Measurements from ENCODE around the gene EPHA4. TPM values are rescaled to one million over a fixed set of nuclear protein-coding genes. Genes with fewer than 3 reads are reported as not detected.

The EPHA4 gene
- total RNA-seq, 4 donors from 2014 or later: 38.9 to 98.9 (median 68.0) TPM

DNA sequence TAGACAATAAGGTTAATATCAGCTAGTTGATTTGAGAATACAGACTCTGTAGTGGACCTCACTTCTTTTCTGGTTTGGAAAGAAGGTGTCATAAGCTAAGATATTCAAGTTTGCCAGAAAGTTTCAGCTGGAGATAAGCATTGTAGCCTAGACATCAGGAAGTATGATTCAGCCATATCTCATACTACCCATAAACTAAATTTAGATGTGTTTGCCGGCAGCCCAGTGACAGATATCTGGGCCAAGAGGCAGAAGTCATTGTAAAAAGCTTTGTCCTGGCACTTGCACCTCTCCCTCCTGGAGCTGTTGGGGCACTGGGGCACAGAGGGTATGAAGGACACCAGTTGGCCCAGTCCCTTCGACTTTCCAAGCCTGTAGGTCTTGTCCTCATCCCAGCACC lies 128.0 kb downstream of the EPHA4 start:
- peak overlapping the region in 2 of 3 donors; percentile 12 to 16 for H3K27ac ChIP-seq
- intact Hi-C loops (cut with DNase I): no loop called here
- 24 to 67% methylated on average over 2 of the region's 2 CpGs for WGBS, 2 donors

DNA sequence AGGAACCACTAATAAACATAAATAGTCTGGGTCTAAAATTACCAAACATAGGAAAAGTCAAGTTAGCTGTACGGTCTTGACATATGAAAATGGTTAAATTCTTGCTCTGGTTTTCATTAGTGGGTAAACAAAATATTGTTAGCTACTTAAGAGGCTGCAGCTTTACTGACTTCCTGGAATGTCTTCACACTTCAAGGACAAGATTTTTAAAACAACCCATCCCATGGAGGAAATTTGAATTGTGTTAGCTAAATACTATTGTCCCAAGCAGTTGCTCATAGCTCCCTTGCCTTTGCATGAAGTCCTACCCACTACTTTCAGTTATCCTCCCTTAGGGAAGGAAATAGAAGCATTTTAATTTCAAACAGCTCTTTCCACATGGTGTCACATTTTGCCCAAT lies 128.5 kb downstream of the EPHA4 start:
- WGBS, 2 donors: 70 to 71% methylated on average over 1 of the region's 1 CpG
- H3K4me3 ChIP-seq (replicated peaks in 1 of 3): no peak overlapping the region
- H3K9me3 ChIP-seq: no peaks in the 10 kb centered on the region
- intact Hi-C loops (cut with DNase I): no loop called here
- no peak for DNase-seq
- peaks cover 7 to 24% of the 10 kb centered on the region in 2 donors for H3K4me1 ChIP-seq
- TF ChIP-seq, protein P1, sequence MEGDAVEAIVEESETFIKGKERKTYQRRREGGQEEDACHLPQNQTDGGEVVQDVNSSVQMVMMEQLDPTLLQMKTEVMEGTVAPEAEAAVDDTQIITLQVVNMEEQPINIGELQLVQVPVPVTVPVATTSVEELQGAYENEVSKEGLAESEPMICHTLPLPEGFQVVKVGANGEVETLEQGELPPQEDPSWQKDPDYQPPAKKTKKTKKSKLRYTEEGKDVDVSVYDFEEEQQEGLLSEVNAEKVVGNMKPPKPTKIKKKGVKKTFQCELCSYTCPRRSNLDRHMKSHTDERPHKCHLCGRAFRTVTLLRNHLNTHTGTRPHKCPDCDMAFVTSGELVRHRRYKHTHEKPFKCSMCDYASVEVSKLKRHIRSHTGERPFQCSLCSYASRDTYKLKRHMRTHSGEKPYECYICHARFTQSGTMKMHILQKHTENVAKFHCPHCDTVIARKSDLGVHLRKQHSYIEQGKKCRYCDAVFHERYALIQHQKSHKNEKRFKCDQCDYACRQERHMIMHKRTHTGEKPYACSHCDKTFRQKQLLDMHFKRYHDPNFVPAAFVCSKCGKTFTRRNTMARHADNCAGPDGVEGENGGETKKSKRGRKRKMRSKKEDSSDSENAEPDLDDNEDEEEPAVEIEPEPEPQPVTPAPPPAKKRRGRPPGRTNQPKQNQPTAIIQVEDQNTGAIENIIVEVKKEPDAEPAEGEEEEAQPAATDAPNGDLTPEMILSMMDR (IDR thresholded peaks at IDR 0.05): no peak
- no peak for TF ChIP-seq POLR2A (IDR thresholded peaks at IDR 0.05)
- peak overlapping the region in 1 of 3 donors; percentile 12 for H3K27ac ChIP-seq
- H3K27me3 ChIP-seq: no peaks in the 10 kb centered on the region
- H3K36me3 ChIP-seq: no peaks in the 10 kb centered on the region

More for the DNA sequence above, 128.0 kb downstream of the EPHA4 start:
- no peak for DNase-seq
- no peaks in the 10 kb centered on the region for H3K36me3 ChIP-seq
- no peaks in the 10 kb centered on the region for H3K27me3 ChIP-seq
- no peaks in the 10 kb centered on the region for H3K9me3 ChIP-seq
- H3K4me1 ChIP-seq: peaks cover 7 to 28% of the 10 kb centered on the region in 2 donors
- H3K4me3 ChIP-seq (replicated peaks in 1 of 3): no peak overlapping the region
- TF ChIP-seq POLR2A (IDR thresholded peaks at IDR 0.05): no peak
- TF ChIP-seq, protein P1 (IDR thresholded peaks at IDR 0.05): no peak

DNA sequence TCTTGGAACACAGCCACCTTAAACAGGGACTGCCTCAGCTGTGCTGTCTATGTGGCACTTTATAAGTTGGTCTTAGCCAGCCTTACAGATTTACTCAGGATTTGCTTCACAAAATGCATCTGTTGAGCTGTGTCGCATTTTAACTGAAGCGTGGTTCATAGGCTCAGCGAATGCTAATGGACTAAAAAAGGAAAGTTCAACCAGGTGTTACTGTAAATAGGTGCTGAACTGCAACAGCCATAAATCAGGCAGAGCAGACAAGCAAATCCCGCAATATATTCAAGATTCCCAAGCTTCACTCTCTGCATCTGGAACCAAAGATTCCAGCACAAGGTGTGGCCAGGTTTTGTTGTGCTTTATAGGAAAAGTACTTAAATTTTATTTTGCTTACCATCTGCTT lies 130.0 kb downstream of the EPHA4 start:
- H3K27me3 ChIP-seq: no peaks in the 10 kb centered on the region

DNA sequence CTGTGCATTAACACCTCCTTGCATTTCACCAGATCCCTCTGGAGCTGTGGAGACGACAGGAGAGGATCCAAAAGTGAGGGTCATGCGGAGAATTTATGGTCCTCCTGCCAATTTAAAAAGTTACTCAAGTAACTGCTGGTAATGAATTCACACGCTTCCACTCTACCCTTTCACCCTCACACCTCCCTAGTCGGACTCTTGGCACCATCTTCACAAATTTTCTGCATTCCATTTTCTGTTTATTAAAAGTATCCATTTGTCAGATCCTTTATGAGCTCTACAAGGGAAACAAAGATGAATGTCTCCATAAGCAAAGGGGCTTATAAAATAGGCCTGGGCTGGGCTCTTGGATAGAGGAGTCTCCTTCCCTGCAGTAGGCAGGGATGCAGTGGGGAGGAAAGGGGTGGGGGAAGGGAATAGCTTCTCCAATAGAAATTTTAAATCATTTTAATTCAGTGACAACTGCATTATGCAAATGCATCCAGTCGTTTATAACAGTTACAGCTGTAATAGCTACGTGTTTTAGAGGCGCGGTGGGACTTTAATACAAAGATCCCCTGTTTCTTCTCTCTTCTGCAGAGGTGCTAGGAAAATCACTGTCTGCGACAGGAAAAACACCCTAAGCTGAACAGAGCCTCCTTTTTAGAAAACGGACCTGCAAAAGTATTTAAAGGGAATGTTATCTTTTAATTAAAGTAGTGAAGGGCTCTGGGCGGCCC lies 132.2 kb downstream of the EPHA4 start:
- TF ChIP-seq, protein P1 (IDR thresholded peaks at IDR 0.05): no peak
- TF ChIP-seq POLR2A (IDR thresholded peaks at IDR 0.05): no peak
- 80 to 81% methylated on average over 11 of the region's 11 CpGs for WGBS, 2 donors
- peaks cover 7 to 21% of the 10 kb centered on the region in 2 donors for H3K4me1 ChIP-seq
- no peak for DNase-seq
- no peaks in the 10 kb centered on the region for H3K36me3 ChIP-seq
- intact Hi-C loops (cut with DNase I): no loop called here
- H3K27me3 ChIP-seq: no peaks in the 10 kb centered on the region
- H3K9me3 ChIP-seq: no peaks in the 10 kb centered on the region
- no peak overlapping the region for H3K4me3 ChIP-seq (replicated peaks in 1 of 3)
- H3K27ac ChIP-seq: no peak overlapping the region

More for the DNA sequence above, 130.0 kb downstream of the EPHA4 start:
- TF ChIP-seq, protein P1 (IDR thresholded peaks at IDR 0.05): no peak
- TF ChIP-seq POLR2A (IDR thresholded peaks at IDR 0.05): no peak
- H3K36me3 ChIP-seq: no peaks in the 10 kb centered on the region
- no peak overlapping the region for H3K4me3 ChIP-seq (replicated peaks in 1 of 3)
- 68 to 71% methylated on average over 4 of the region's 4 CpGs for WGBS, 2 donors
- peak; percentile 36 to 43 for DNase-seq
- H3K4me1 ChIP-seq: peaks cover 7 to 21% of the 10 kb centered on the region in 2 donors
- H3K9me3 ChIP-seq: no peaks in the 10 kb centered on the region
- intact Hi-C loops (cut with DNase I): no loop called here
- no peak overlapping the region for H3K27ac ChIP-seq

DNA sequence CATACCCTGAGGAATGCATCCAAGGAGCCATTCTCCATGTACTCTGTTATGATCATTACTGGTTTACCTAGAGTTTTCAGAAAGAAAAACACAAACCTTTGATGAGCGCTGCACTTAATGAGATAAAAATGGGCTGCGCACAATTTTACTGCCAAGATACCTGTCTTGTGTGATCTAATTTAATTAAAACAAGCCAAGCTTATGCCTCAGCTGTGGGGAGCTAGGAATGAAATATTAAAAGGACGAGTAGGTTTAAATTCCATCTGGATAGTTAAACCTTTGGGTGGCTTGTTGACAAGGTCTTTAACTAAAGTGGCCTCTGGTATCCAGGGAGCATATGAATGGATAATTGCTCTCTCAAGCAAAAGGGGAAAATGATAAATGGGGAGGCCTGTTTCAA lies 135.0 kb downstream of the EPHA4 start:
- 59 to 93% methylated on average over 3 of the region's 3 CpGs for WGBS, 2 donors
- peaks cover 0 to under 1% of the 10 kb centered on the region in 2 donors for H3K4me1 ChIP-seq
- no peak for DNase-seq
- H3K27me3 ChIP-seq: no peaks in the 10 kb centered on the region
- H3K9me3 ChIP-seq: no peaks in the 10 kb centered on the region
- no peak overlapping the region for H3K4me3 ChIP-seq (replicated peaks in 1 of 3)
- TF ChIP-seq, protein P1 (IDR thresholded peaks at IDR 0.05): no peak
- no peak for TF ChIP-seq POLR2A (IDR thresholded peaks at IDR 0.05)
- intact Hi-C loops (cut with DNase I): no loop called here
- H3K36me3 ChIP-seq: no peaks in the 10 kb centered on the region
- no peak overlapping the region for H3K27ac ChIP-seq

Data from thyroid gland (tissue), 4 donors.